GM23338 (cell line): ENCODE measurements around the gene SENP5. TPM values are rescaled to one million over a fixed set of nuclear protein-coding genes. Genes with fewer than 3 reads are reported as not detected.

ENCODE experiments used
- ATAC-seq: fragments of 200-7000 bp; cut with Tn5 transposase; 3 replicates; pipeline ENCODE4 v1.9.1; 2020
- DNase-seq: peaks from one replicate; pipeline ENCODE4 v3.0.0-alpha.2; 2015; ENCODE audit warnings: low spot score
- H2AFZ ChIP-seq: fragments of 200-600 bp; sonication (generic); 2 replicates; pipeline ENCODE4 v1.8.0; 2016; ENCODE audit warnings: antibody characterized with exemption, mild to moderate bottlenecking, moderate library complexity
- H3F3A ChIP-seq: fragments of 200-600 bp; sonication (generic); replicated peaks from 2 replicates; pipeline ENCODE4 v1.8.0; 2017; ENCODE audit warnings: antibody characterized with exemption, mixed run types, low read depth
- H3K27ac ChIP-seq: fragments of 200-600 bp; sonication (generic); 2 replicates; pipeline ENCODE4 v1.6.1; 2016; ENCODE audit warnings: low read depth
- H3K27me3 ChIP-seq: fragments of 200-600 bp; sonication (generic); 2 replicates; pipeline ENCODE4 v1.8.0; 2016; ENCODE audit warnings: mild to moderate bottlenecking, mixed run types, moderate library complexity; ENCODE audit not compliant: insufficient read depth
- H3K36me3 ChIP-seq: fragments of 200-600 bp; sonication (generic); 2 replicates; pipeline ENCODE4 v1.8.0; 2016; ENCODE audit warnings: mild to moderate bottlenecking; ENCODE audit not compliant: insufficient read depth
- H3K4me1 ChIP-seq: fragments of 200-600 bp; sonication (generic); 2 replicates; pipeline ENCODE4 v1.8.0; 2016; ENCODE audit warnings: mild to moderate bottlenecking, moderate library complexity; ENCODE audit not compliant: insufficient read depth
- H3K4me2 ChIP-seq: fragments of 200-600 bp; sonication (generic); 2 replicates; pipeline ENCODE4 v1.7.1; 2017; ENCODE audit warnings: mixed run types
- H3K4me3 ChIP-seq: fragments of 200-600 bp; sonication (generic); 2 replicates; pipeline ENCODE4 v1.6.1; 2016; ENCODE audit warnings: mixed run types
- H3K79me2 ChIP-seq: fragments of 200-600 bp; sonication (generic); replicated peaks from 2 replicates; pipeline ENCODE4 v1.8.0; 2017; ENCODE audit warnings: mild to moderate bottlenecking; ENCODE audit not compliant: insufficient read depth
- H3K9me2 ChIP-seq: fragments of 200-600 bp; sonication (generic); 2 replicates; pipeline ENCODE4 v1.8.0; 2017; ENCODE audit not compliant: insufficient read depth
- H4K20me1 ChIP-seq: fragments of 200-600 bp; sonication (generic); replicated peaks from 2 replicates; pipeline ENCODE4 v1.8.0; 2017; ENCODE audit warnings: mild to moderate bottlenecking; ENCODE audit not compliant: insufficient read depth
- H3K27ac Mint-ChIP-seq: 2 replicates; pipeline ENCODE4 v1.8.0; 2020; ENCODE audit warnings: inconsistent platforms, mild to moderate bottlenecking, moderate library complexity, mixed read lengths
- H3K27me3 Mint-ChIP-seq: 3 replicates; pipeline ENCODE4 v1.8.0; 2022; ENCODE audit warnings: low read depth, mild to moderate bottlenecking, moderate library complexity, mixed read lengths, inconsistent platforms; ENCODE audit not compliant: insufficient read depth, poor library complexity
- H3K36me3 Mint-ChIP-seq: 3 replicates; pipeline ENCODE4 v1.8.0; 2021; ENCODE audit warnings: low read depth, mild to moderate bottlenecking, inconsistent platforms, moderate library complexity, mixed read lengths
- H3K4me1 Mint-ChIP-seq: 3 replicates; pipeline ENCODE4 v1.8.0; 2020; ENCODE audit warnings: mild to moderate bottlenecking, inconsistent platforms, mixed read lengths
- H3K4me3 Mint-ChIP-seq: 3 replicates; pipeline ENCODE4 v1.8.0; 2021; ENCODE audit warnings: moderate library complexity, mild to moderate bottlenecking, inconsistent platforms, mixed read lengths
- H3K9me3 Mint-ChIP-seq: 3 replicates; pipeline ENCODE4 v1.8.0; 2020; ENCODE audit warnings: moderate library complexity, mild to moderate bottlenecking, inconsistent platforms, mixed read lengths
- CREB1 ChIP-seq: fragments of 250-450 bp; sonication (Bioruptor Pico); IDR thresholded peaks from 2 replicates; pipeline ENCODE4 v1.5.0; 2020; ENCODE audit warnings: low read depth, mild to moderate bottlenecking, moderate library complexity
- EZH2 ChIP-seq: fragments of 200-600 bp; sonication (generic); IDR thresholded peaks from one replicate; pipeline ENCODE4 v1.8.0; 2017; ENCODE audit warnings: antibody characterized with exemption, mild to moderate bottlenecking, low read depth; ENCODE audit not compliant: unreplicated experiment
- EZH2phosphoT487 ChIP-seq: fragments of 200-600 bp; sonication (generic); IDR thresholded peaks from one replicate; pipeline ENCODE4 v1.8.1; 2018; ENCODE audit warnings: antibody characterized with exemption; ENCODE audit not compliant: unreplicated experiment
- JUNB ChIP-seq: IDR thresholded peaks from one replicate; pipeline ENCODE4 v1.6.1; 2016; ENCODE audit warnings: antibody characterized with exemption; ENCODE audit not compliant: unreplicated experiment
- NANOG ChIP-seq: IDR thresholded peaks from 2 replicates; pipeline ENCODE4 v1.6.1; 2016; ENCODE audit warnings: antibody characterized with exemption, borderline replicate concordance
- POLR2AphosphoS5 ChIP-seq: IDR thresholded peaks from 2 replicates; pipeline ENCODE4 v1.6.1; 2016; ENCODE audit warnings: antibody characterized with exemption, low read depth
- STAT1 ChIP-seq: IDR thresholded peaks from one replicate; pipeline ENCODE4 v1.6.1; 2016; ENCODE audit warnings: antibody characterized with exemption; ENCODE audit not compliant: unreplicated experiment
- ZNF114 ChIP-seq: fragments of 250-450 bp; sonication (Bioruptor Pico); IDR thresholded peaks from 2 replicates; pipeline ENCODE4 v1.5.0; 2020; ENCODE audit warnings: mild to moderate bottlenecking, moderate library complexity
- ZNF331 ChIP-seq: fragments of 250-450 bp; sonication (Bioruptor Pico); IDR thresholded peaks from 2 replicates; pipeline ENCODE4 v1.5.0; 2020; ENCODE audit warnings: low read depth, mild to moderate bottlenecking, moderate library complexity
- polyA plus RNA-seq: library from polyadenylated mRNA; unstranded; fragments of >200 nt; fragmentation: Nextera tagmentation; extraction: Ambion mirVana; gene quantifications from 2 replicates; pipeline ENCODE4 v1.2.1, GENCODE V29; 2016
- total RNA-seq: library from RNA; depleted of rRNA; stranded (reverse); fragments of >200 nt; shearing (Covaris generic); gene quantifications from 2 replicates; pipeline ENCODE4 v1.2.3, GENCODE V29; 2014
- TF ChIP-seq, protein P1 (sequence below): fragments of 250-450 bp; sonication (Bioruptor Pico); IDR thresholded peaks from 2 replicates; pipeline ENCODE4 v1.5.0; 2020; ENCODE audit warnings: mild to moderate bottlenecking, moderate library complexity
- TF ChIP-seq, protein P2 (sequence below): IDR thresholded peaks from 2 replicates; pipeline ENCODE4 v1.6.1; 2016; ENCODE audit warnings: antibody characterized with exemption
- TF ChIP-seq, protein P3 (sequence below): IDR thresholded peaks from one replicate; pipeline ENCODE4 v1.6.1; 2018; ENCODE audit warnings: antibody characterized with exemption; ENCODE audit not compliant: unreplicated experiment
- TF ChIP-seq, protein P4 (sequence below), 2 experiments: fragments of 200-600 bp in 1 of 2; sonication (generic) in 1 of 2; conservative IDR thresholded peaks; 2 replicates each; pipeline versions ENCODE4 v1.5.1 to v1.6.1; 2016 to 2017; ENCODE audit warnings: antibody characterized with exemption in 2 of 2, low read depth in 2 of 2, mild to moderate bottlenecking in 2 of 2, moderate library complexity in 1 of 2

The SENP5 gene
- total and polyA plus RNA-seq, 2 experiments from 2014 or later = 12.2 to 34.3 TPM

DNA sequence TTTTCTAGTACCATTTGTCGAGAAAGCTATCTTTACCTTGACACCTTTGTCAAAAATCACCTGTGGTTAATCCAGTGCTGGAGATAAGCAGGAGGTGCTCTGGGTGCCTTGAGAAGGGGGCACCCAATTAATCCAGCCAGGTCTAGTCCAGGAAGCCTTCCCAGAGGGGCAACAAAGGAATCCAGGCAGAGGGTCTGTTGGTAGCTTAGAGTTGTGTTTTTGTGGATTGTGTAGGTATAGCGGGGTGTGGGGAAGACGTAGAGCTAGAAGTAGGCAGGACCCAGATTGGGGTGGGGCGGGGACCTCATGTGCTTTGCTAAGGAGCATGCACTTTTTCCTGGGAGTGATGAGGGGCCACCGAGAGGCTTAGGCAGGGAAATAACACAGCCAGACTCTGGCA is 106.9 kb downstream of the SENP5 start:
- H3K4me1 Mint-ChIP-seq = peaks cover 3% of the 10 kb centered on the region; the same call in 1 of the 3 replicates
- Histone ChIP-seq H3K4me3 (no peak overlapping the region), H3K4me1 (no peaks in the 10 kb centered on the region), H3K27ac (no peak overlapping the region), H3K36me3 (no peaks in the 10 kb centered on the region), H2AFZ (no peak overlapping the region), H4K20me1 (no peaks in the 10 kb centered on the region), H3F3A (no peaks in the 10 kb centered on the region), H3K9me2 (no peaks in the 10 kb centered on the region), H3K27me3 (peaks cover 26% of the 10 kb centered on the region), H3K4me2 (no peak overlapping the region), H3K79me2 (no peaks in the 10 kb centered on the region)
- no peak overlapping the region for H3K27ac Mint-ChIP-seq
- H3K4me3 Mint-ChIP-seq = no peak overlapping the region
- H3K27me3 Mint-ChIP-seq = peaks cover 25% of the 10 kb centered on the region
- H3K36me3 Mint-ChIP-seq = peaks cover 8% of the 10 kb centered on the region
- ATAC-seq (no peak), DNase-seq (no peak)
- TF ChIP-seq POLR2AphosphoS5 = no peak
- TF ChIP-seq NANOG = no peak
- TF ChIP-seq, protein P1, sequence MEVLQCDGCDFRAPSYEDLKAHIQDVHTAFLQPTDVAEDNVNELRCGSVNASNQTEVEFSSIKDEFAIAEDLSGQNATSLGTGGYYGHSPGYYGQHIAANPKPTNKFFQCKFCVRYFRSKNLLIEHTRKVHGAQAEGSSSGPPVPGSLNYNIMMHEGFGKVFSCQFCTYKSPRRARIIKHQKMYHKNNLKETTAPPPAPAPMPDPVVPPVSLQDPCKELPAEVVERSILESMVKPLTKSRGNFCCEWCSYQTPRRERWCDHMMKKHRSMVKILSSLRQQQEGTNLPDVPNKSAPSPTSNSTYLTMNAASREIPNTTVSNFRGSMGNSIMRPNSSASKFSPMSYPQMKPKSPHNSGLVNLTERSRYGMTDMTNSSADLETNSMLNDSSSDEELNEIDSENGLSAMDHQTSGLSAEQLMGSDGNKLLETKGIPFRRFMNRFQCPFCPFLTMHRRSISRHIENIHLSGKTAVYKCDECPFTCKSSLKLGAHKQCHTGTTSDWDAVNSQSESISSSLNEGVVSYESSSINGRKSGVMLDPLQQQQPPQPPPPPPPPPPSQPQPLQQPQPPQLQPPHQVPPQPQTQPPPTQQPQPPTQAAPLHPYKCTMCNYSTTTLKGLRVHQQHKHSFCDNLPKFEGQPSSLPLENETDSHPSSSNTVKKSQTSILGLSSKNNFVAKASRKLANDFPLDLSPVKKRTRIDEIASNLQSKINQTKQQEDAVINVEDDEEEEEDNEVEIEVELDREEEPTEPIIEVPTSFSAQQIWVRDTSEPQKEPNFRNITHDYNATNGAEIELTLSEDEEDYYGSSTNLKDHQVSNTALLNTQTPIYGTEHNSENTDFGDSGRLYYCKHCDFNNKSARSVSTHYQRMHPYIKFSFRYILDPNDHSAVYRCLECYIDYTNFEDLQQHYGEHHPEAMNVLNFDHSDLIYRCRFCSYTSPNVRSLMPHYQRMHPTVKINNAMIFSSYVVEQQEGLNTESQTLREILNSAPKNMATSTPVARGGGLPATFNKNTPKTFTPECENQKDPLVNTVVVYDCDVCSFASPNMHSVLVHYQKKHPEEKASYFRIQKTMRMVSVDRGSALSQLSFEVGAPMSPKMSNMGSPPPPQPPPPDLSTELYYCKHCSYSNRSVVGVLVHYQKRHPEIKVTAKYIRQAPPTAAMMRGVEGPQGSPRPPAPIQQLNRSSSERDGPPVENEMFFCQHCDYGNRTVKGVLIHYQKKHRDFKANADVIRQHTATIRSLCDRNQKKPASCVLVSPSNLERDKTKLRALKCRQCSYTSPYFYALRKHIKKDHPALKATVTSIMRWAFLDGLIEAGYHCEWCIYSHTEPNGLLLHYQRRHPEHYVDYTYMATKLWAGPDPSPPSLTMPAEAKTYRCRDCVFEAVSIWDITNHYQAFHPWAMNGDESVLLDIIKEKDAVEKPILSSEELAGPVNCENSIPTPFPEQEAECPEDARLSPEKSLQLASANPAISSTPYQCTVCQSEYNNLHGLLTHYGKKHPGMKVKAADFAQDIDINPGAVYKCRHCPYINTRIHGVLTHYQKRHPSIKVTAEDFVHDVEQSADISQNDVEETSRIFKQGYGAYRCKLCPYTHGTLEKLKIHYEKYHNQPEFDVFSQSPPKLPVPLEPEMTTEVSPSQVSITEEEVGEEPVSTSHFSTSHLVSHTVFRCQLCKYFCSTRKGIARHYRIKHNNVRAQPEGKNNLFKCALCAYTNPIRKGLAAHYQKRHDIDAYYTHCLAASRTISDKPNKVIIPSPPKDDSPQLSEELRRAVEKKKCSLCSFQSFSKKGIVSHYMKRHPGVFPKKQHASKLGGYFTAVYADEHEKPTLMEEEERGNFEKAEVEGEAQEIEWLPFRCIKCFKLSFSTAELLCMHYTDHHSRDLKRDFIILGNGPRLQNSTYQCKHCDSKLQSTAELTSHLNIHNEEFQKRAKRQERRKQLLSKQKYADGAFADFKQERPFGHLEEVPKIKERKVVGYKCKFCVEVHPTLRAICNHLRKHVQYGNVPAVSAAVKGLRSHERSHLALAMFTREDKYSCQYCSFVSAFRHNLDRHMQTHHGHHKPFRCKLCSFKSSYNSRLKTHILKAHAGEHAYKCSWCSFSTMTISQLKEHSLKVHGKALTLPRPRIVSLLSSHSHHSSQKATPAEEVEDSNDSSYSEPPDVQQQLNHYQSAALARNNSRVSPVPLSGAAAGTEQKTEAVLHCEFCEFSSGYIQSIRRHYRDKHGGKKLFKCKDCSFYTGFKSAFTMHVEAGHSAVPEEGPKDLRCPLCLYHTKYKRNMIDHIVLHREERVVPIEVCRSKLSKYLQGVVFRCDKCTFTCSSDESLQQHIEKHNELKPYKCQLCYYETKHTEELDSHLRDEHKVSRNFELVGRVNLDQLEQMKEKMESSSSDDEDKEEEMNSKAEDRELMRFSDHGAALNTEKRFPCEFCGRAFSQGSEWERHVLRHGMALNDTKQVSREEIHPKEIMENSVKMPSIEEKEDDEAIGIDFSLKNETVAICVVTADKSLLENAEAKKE (CRISPR knock-in tag) = no peak
- TF ChIP-seq, protein P2, sequence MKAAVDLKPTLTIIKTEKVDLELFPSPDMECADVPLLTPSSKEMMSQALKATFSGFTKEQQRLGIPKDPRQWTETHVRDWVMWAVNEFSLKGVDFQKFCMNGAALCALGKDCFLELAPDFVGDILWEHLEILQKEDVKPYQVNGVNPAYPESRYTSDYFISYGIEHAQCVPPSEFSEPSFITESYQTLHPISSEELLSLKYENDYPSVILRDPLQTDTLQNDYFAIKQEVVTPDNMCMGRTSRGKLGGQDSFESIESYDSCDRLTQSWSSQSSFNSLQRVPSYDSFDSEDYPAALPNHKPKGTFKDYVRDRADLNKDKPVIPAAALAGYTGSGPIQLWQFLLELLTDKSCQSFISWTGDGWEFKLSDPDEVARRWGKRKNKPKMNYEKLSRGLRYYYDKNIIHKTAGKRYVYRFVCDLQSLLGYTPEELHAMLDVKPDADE = no peak
- no peak for TF ChIP-seq JUNB
- TF ChIP-seq, protein P3, sequence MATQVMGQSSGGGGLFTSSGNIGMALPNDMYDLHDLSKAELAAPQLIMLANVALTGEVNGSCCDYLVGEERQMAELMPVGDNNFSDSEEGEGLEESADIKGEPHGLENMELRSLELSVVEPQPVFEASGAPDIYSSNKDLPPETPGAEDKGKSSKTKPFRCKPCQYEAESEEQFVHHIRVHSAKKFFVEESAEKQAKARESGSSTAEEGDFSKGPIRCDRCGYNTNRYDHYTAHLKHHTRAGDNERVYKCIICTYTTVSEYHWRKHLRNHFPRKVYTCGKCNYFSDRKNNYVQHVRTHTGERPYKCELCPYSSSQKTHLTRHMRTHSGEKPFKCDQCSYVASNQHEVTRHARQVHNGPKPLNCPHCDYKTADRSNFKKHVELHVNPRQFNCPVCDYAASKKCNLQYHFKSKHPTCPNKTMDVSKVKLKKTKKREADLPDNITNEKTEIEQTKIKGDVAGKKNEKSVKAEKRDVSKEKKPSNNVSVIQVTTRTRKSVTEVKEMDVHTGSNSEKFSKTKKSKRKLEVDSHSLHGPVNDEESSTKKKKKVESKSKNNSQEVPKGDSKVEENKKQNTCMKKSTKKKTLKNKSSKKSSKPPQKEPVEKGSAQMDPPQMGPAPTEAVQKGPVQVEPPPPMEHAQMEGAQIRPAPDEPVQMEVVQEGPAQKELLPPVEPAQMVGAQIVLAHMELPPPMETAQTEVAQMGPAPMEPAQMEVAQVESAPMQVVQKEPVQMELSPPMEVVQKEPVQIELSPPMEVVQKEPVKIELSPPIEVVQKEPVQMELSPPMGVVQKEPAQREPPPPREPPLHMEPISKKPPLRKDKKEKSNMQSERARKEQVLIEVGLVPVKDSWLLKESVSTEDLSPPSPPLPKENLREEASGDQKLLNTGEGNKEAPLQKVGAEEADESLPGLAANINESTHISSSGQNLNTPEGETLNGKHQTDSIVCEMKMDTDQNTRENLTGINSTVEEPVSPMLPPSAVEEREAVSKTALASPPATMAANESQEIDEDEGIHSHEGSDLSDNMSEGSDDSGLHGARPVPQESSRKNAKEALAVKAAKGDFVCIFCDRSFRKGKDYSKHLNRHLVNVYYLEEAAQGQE = no peak
- no peak for TF ChIP-seq ZNF114 (CRISPR knock-in tag)
- no peak for TF ChIP-seq STAT1
- TF ChIP-seq CREB1 (CRISPR knock-in tag) = no peak
- no peak for TF ChIP-seq EZH2phosphoT487
- TF ChIP-seq EZH2 = no peak
- TF ChIP-seq, protein P4, sequence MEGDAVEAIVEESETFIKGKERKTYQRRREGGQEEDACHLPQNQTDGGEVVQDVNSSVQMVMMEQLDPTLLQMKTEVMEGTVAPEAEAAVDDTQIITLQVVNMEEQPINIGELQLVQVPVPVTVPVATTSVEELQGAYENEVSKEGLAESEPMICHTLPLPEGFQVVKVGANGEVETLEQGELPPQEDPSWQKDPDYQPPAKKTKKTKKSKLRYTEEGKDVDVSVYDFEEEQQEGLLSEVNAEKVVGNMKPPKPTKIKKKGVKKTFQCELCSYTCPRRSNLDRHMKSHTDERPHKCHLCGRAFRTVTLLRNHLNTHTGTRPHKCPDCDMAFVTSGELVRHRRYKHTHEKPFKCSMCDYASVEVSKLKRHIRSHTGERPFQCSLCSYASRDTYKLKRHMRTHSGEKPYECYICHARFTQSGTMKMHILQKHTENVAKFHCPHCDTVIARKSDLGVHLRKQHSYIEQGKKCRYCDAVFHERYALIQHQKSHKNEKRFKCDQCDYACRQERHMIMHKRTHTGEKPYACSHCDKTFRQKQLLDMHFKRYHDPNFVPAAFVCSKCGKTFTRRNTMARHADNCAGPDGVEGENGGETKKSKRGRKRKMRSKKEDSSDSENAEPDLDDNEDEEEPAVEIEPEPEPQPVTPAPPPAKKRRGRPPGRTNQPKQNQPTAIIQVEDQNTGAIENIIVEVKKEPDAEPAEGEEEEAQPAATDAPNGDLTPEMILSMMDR (conservative IDR thresholded peaks at IDR 0.05; ENCODE audit: low read depth in 2 of 2) = no peak
- TF ChIP-seq ZNF331 (CRISPR knock-in tag) = no peak
- peaks cover 27% of the 10 kb centered on the region for H3K9me3 Mint-ChIP-seq
